AG04449 (cell line): ENCODE data around the gene PIPOX.
A peak's percentile ranks its signal among the peaks of the same experiment; 100 is the strongest.

Experiments used
- CTCF ChIA-PET: fragments of 350-600 bp; formaldehyde crosslinking; extraction: SDS; loops from one replicate; lab custom pipeline; 2021; ENCODE audit warnings: antibody characterized with exemption; lab: Yijun Ruan, JAX
- POLR2A ChIA-PET: fragments of 400-600, 350-600 bp; formaldehyde crosslinking; extraction: SDS; loops from one replicate; lab custom pipeline; 2020; ENCODE audit warnings: antibody characterized with exemption, inconsistent platforms; lab: Yijun Ruan, JAX
- DNase-seq: peaks from one replicate; pipeline ENCODE4 v3.0.0-alpha.2; 2010; ENCODE audit warnings: low read depth, low spot score
- H3K4me3 ChIP-seq: 2 replicates; pipeline ENCODE4 v1.5.1; 2011; ENCODE audit warnings: low read depth, mild to moderate bottlenecking, control low read depth, low read length
- CTCF ChIP-seq: IDR thresholded peaks from one replicate; pipeline ENCODE4 v1.5.1; 2011; ENCODE audit warnings: mild to moderate bottlenecking, moderate library complexity, low read length, control low read depth, inconsistent platforms; ENCODE audit not compliant: insufficient read depth; ENCODE audit errors: missing control alignments

The PIPOX gene

DNA sequence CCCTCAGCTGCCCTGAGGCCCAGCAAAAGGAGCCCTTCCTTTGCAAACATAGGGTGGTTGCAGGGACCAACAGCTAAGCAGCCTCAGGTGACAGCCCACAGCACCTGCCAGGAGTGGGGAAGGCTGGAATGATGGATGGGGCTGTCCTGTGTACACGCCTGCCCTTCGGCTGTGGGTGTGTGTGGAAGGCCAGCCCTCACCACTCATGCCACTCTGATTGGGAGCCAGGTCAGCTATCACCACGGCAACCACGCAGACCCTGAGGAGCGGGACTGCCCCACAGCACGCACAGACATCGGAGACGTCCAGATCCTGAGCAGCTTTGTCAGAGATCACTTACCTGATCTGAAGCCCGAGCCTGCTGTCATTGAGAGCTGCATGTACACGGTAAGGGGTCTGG is 11.9 kb downstream of the PIPOX start:
- no peak for DNase-seq
- CTCF ChIA-PET: interaction anchor here (1.6 to 4.4 kb wide), 2 partner anchors 57 to 101 kb away, joined by 5 to 13 read pairs; no protein-coding TSS in a partner anchor
- no peak for TF ChIP-seq CTCF
- POLR2A ChIA-PET: no interaction called here
- no peak overlapping the region for H3K4me3 ChIP-seq

- ChIA-PET CTCF (interaction anchor here (1.6 to 4.4 kb wide), 2 partner anchors 55 to 60 kb away, joined by 3 to 13 read pairs; no protein-coding TSS in a partner anchor), POLR2A (no interaction called here)
- H3K4me3 ChIP-seq: no peak overlapping the region
- no peak for DNase-seq
- no peak for TF ChIP-seq CTCF
Observed at GRCh38 chr17:29057361-29057760, 14.4 kb downstream of the PIPOX start.

DNA sequence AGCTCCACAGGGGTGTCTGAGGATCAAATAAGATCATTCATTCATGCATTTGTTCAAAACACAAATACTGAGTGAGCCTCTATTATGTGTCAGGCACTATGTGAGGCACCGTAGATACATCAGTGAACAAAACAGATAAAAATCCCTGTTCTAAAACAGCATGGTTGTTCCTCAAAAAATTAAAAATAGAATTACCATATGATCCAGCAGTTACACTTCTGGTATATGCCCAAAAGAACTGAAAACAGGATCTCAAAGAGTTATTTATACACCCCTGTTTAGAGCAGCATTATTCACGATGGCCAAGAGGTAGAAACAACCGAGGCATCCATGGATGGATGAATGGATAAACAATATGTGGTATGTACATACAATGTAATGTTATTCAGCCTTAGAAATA is 15.4 kb downstream of the PIPOX start:
- ChIA-PET POLR2A (no interaction called here), CTCF (interaction anchor here (1.6 kb wide), 1 partner anchor 59 kb away, joined by 3 read pairs; no protein-coding TSS in a partner anchor)
- no peak for DNase-seq
- no peak overlapping the region for H3K4me3 ChIP-seq
- TF ChIP-seq CTCF: no peak

DNA sequence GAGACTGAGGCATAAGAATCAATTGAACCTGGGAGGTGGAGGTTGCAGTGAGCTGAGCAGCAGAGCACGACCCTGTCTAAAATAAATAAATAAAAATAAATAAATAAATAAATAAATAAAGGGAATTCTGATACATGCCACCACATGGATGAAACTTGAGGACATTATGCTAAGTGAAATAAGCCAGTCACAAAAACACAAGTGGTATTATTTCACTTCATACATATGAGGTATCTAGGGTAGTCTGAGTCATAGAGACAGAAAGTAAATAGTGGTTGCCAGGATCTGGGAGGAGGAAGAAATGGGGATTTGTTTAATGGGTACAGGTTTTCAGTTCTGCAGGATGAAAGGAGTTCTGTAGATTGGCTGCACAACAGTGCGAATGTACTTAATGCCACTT is 16.3 kb downstream of the PIPOX start:
- POLR2A ChIA-PET: interaction anchor here (0.6 kb wide), 1 partner anchor 49 kb away, joined by 4 read pairs; no protein-coding TSS in a partner anchor
- H3K4me3 ChIP-seq: no peak overlapping the region

GRCh38 chr17:29060475-29060874 is 17.5 kb downstream of the PIPOX start:
- TF ChIP-seq CTCF: no peak
- H3K4me3 ChIP-seq: no peak overlapping the region
- ChIA-PET POLR2A (no interaction called here), CTCF (interaction anchor here (1.3 kb wide), 1 partner anchor 52 kb away, joined by 3 read pairs; no protein-coding TSS in a partner anchor)
- no peak for DNase-seq

More for the DNA sequence above, 16.3 kb downstream of the PIPOX start:
- CTCF ChIA-PET: interaction anchor here (1.6 kb wide), 1 partner anchor 58 kb away, joined by 3 read pairs; no protein-coding TSS in a partner anchor
- TF ChIP-seq CTCF: no peak
- DNase-seq: peak; percentile 14

DNA sequence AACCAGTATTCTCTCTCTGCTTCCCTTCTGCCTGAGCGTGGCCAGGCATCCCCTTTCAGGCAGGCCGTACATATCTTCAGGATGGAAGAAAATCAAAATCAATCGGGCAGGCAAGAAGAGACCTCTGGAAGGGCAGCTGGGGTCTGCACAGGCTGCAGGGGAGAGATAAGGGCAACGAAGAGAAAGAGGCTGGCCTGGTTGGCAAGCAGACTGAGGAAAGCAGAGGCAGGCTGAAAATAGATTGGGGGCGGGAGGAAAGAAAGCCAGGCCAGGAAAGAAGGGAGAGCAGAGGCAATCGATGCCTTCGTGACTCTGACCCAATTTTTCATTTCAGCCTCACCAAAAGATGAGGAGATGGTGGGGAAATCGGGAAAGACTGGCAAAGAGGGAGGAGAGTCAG is 18.1 kb downstream of the PIPOX start:
- H3K4me3 ChIP-seq: no peak overlapping the region
- CTCF ChIA-PET: interaction anchor here (1.3 to 3.6 kb wide), 2 partner anchors 51 to 55 kb away, joined by 3 to 19 read pairs; no protein-coding TSS in a partner anchor
- DNase-seq: no peak
- POLR2A ChIA-PET: no interaction called here
- TF ChIP-seq CTCF: no peak
